DOHH2 (cell line): Measurements from ENCODE around the gene PEX10.

ENCODE experiments used
- H3F3A ChIP-seq: fragments of 200-600 bp; sonication (generic), shearing (Covaris generic); 2 replicates; pipeline ENCODE4 v1.6.0; 2016; ENCODE audit warnings: antibody characterized with exemption, mild to moderate bottlenecking; ENCODE audit not compliant: control insufficient read depth, insufficient read depth
- H3K27ac ChIP-seq: fragments of 200-600 bp; sonication (generic); 2 replicates; pipeline ENCODE4 v1.5.1; 2014; ENCODE audit warnings: low read depth, mild to moderate bottlenecking, low read length, moderate library complexity
- H3K27me3 ChIP-seq: fragments of 200-600 bp; sonication (generic); 2 replicates; pipeline ENCODE4 v1.6.1; 2014; ENCODE audit warnings: mild to moderate bottlenecking, low read length, mixed read lengths; ENCODE audit not compliant: control insufficient read depth
- H3K36me3 ChIP-seq: fragments of 200-600 bp; sonication (generic); 2 replicates; pipeline ENCODE4 v1.6.1; 2014; ENCODE audit warnings: mild to moderate bottlenecking, low read length, moderate library complexity, mixed read lengths; ENCODE audit not compliant: control insufficient read depth
- H3K4me1 ChIP-seq: fragments of 200-600 bp; sonication (generic); 2 replicates; pipeline ENCODE4 v1.6.1; 2014; ENCODE audit warnings: mild to moderate bottlenecking, low read length, mixed read lengths; ENCODE audit not compliant: control insufficient read depth
- H3K4me2 ChIP-seq: fragments of 200-600 bp; sonication (generic); 2 replicates; pipeline ENCODE4 v1.6.0; 2014; ENCODE audit warnings: mild to moderate bottlenecking, low read length, moderate library complexity
- H3K4me3 ChIP-seq: fragments of 200-600 bp; sonication (generic); 2 replicates; pipeline ENCODE4 v1.5.1; 2014; ENCODE audit warnings: mild to moderate bottlenecking, low read length, mixed read lengths
- H3K79me2 ChIP-seq: fragments of 200-600 bp; sonication (generic); 2 replicates; pipeline ENCODE4 v1.6.1; 2014; ENCODE audit warnings: mild to moderate bottlenecking, low read length, mixed read lengths; ENCODE audit not compliant: control insufficient read depth
- H3K9me2 ChIP-seq: fragments of 200-600 bp; sonication (generic); replicated peaks from 2 replicates; pipeline ENCODE4 v1.6.1; 2014; ENCODE audit warnings: mild to moderate bottlenecking, low read length, mixed read lengths; ENCODE audit not compliant: control insufficient read depth
- H3K9me3 ChIP-seq: fragments of 200-600 bp; sonication (generic); 2 replicates; pipeline ENCODE4 v1.6.1; 2014; ENCODE audit warnings: antibody characterized with exemption, low read length, mixed read lengths; ENCODE audit not compliant: control insufficient read depth, insufficient read depth
- H4K20me1 ChIP-seq: fragments of 200-600 bp; sonication (generic); 2 replicates; pipeline ENCODE4 v1.6.0; 2014; ENCODE audit warnings: low read depth, mild to moderate bottlenecking, antibody characterized with exemption, low read length, moderate library complexity; ENCODE audit not compliant: control insufficient read depth, insufficient read depth
- CTCF ChIP-seq: fragments of 200-600 bp; sonication (generic); IDR thresholded peaks from one replicate; pipeline ENCODE4 v1.5.1; 2014; ENCODE audit warnings: antibody characterized with exemption, mild to moderate bottlenecking, low read depth, low read length; ENCODE audit not compliant: poor library complexity, severe bottlenecking
- EZH2phosphoT487 ChIP-seq: fragments of 200-600 bp; sonication (generic); IDR thresholded peaks from 2 replicates; pipeline ENCODE4 v1.6.1; 2017; ENCODE audit warnings: borderline replicate concordance, mild to moderate bottlenecking, antibody characterized with exemption, low read length, moderate library complexity, mixed read lengths

The PEX10 gene

DNA sequence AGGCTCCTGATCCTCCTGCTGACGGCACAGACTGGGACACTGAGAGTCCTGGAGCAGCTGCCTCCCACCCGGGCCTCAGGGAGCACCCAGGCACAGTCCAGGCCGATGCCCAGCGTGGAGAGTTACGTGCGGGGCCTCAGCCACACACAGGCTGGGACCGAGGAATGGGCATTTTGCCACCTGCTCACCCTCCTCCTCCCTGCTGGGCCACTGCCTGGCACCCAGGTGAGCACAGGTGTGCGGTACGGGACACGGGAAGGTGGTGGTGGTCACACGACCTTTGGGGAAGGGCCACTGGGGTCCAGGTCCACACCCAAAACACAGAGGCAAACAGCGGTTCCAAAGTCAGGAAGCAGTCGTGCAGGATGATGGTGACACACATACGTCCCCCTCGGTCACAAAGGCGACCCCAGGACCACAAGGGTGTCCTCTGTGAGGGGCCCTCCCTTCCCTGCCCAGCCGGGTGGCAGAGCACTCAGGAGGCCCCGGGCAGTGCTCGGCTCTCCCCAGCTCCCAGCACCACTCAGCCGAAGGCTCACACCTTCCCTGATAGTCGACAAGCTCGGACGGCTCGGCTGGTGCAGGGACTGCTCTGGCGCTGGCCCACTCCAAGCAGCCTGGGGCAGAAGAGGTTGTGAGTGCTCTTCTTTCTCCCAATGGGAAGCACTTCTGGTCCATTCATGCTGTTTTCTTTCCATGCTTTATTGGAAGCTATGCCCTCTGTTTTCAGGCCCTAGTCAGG is 35.3 kb downstream of the PEX10 start:
- TF ChIP-seq EZH2phosphoT487: no peak
- TF ChIP-seq CTCF: no peak
- Histone ChIP-seq H3K27ac (no peak overlapping the region), H3K9me2 (no peaks in the 10 kb centered on the region), H3K4me1 (peaks cover 3% of the 10 kb centered on the region), H3K9me3 (no peaks in the 10 kb centered on the region), H3K4me3 (no peak overlapping the region), H3F3A (no peaks in the 10 kb centered on the region), H3K36me3 (no peaks in the 10 kb centered on the region), H4K20me1 (no peaks in the 10 kb centered on the region), H3K79me2 (no peaks in the 10 kb centered on the region), H3K27me3 (no peaks in the 10 kb centered on the region), H3K4me2 (no peak overlapping the region)

DNA sequence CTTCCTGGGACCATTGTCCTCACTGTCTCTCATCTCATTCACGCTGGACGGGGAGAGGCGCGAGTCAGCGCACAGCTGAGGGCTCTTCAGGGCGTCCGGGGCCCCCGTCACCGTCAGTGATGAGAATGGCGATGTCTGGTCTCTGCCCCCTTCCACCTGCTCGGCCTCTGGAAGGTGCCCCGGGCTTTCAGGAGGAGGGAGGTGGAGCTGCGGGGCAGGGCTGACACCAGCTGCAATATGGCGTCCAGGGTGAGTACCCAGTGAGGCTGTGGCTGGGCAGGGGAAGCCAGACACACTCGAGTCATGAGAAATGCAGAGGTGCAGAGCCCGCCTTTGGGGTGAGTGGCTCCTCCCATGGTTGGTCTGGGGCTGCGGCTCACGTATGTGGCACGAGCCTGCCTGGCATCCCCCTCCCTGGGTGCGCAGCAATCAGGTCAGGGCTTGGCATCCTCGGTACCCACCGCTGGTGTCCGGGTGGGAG is 36.1 kb downstream of the PEX10 start:
- H3K79me2 ChIP-seq: no peaks in the 10 kb centered on the region
- H3F3A ChIP-seq: no peaks in the 10 kb centered on the region
- H3K27me3 ChIP-seq: no peaks in the 10 kb centered on the region
- H3K4me2 ChIP-seq: no peak overlapping the region
- H4K20me1 ChIP-seq: no peaks in the 10 kb centered on the region
- no peaks in the 10 kb centered on the region for H3K9me2 ChIP-seq
- TF ChIP-seq EZH2phosphoT487 (no peak), CTCF (no peak)
- no peaks in the 10 kb centered on the region for H3K4me1 ChIP-seq
- H3K27ac ChIP-seq: no peak overlapping the region
- no peaks in the 10 kb centered on the region for H3K36me3 ChIP-seq
- H3K9me3 ChIP-seq: no peaks in the 10 kb centered on the region
- no peak overlapping the region for H3K4me3 ChIP-seq

DNA sequence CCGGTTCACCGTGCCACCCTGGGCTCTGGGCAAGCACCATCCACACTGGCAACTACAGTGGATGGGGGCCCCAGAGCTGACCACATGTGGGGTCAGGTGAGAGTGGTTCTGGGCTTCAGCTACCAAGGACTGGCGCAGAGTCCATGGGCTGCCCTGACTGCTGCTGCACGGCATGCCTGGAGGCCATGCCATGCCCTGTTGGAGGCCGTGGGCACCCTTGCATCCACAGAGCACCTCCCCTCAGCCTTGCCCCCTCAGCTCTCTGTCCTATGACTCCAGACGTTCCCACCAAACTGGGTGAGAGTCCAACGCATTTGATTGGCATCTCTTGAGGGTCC is 36.5 kb downstream of the PEX10 start:
- Histone ChIP-seq H3K4me2 (no peak overlapping the region), H3K4me3 (no peak overlapping the region), H4K20me1 (no peaks in the 10 kb centered on the region), H3K9me2 (no peaks in the 10 kb centered on the region), H3F3A (no peaks in the 10 kb centered on the region), H3K27ac (no peak overlapping the region), H3K36me3 (no peaks in the 10 kb centered on the region), H3K4me1 (no peaks in the 10 kb centered on the region), H3K79me2 (no peaks in the 10 kb centered on the region), H3K27me3 (no peaks in the 10 kb centered on the region), H3K9me3 (no peaks in the 10 kb centered on the region)
- TF ChIP-seq EZH2phosphoT487 (no peak), CTCF (no peak)
